Nephron (organoid): ENCODE results near the gene KLHDC8A.
A peak's percentile ranks its signal among the peaks of the same experiment; 100 is the strongest.

Source experiments
- H3K27ac Mint-ChIP-seq, 3 experiments: 2 replicates each; pipeline ENCODE4 v1.8.0; 2020; ENCODE audit warnings: mixed read lengths in 3 of 3, mild to moderate bottlenecking in 2 of 3, moderate library complexity in 1 of 3
- H3K27me3 Mint-ChIP-seq: 2 replicates; pipeline ENCODE4 v1.8.0; 2021; ENCODE audit warnings: low read depth, mild to moderate bottlenecking, moderate library complexity, mixed read lengths
- H3K36me3 Mint-ChIP-seq: 2 replicates; pipeline ENCODE4 v1.8.0; 2020; ENCODE audit warnings: low read depth, mixed read lengths
- H3K4me1 Mint-ChIP-seq: 2 replicates; pipeline ENCODE4 v1.8.0; 2020; ENCODE audit warnings: mixed read lengths
- H3K4me3 Mint-ChIP-seq, 3 experiments: 2 replicates each; pipeline ENCODE4 v1.8.0; 2020; ENCODE audit warnings: mild to moderate bottlenecking in 3 of 3, mixed read lengths in 3 of 3, moderate library complexity in 2 of 3
- H3K9me3 Mint-ChIP-seq: 2 replicates; pipeline ENCODE4 v1.8.0; 2020; ENCODE audit warnings: mixed read lengths
- CTCF ChIP-seq, 3 experiments: fragments of 200-600 bp; sonication (generic); IDR thresholded peaks; one replicate each; pipeline ENCODE4 v1.5.0; 2021; ENCODE audit warnings: antibody characterized with exemption in 3 of 3; ENCODE audit not compliant: unreplicated experiment in 3 of 3

Gene KLHDC8A

GRCh38 chr1:205358579-205358978 is 1.9 kb upstream of the KLHDC8A start:
- TF ChIP-seq CTCF (IDR thresholded peaks at IDR 0.05; ENCODE audit: unreplicated experiment in 3 of 3): no peak
- H3K27ac Mint-ChIP-seq: peak overlapping the region in 2 of 3 experiments; percentile 21 to 77
- peaks cover 75% of the 10 kb centered on the region for H3K4me1 Mint-ChIP-seq
- H3K36me3 Mint-ChIP-seq: no peaks in the 10 kb centered on the region
- H3K9me3 Mint-ChIP-seq: no peaks in the 10 kb centered on the region
- no peaks in the 10 kb centered on the region for H3K27me3 Mint-ChIP-seq
- no peak overlapping the region for H3K4me3 Mint-ChIP-seq

GRCh38 chr1:205357567-205357966 is 845 bp upstream of the KLHDC8A start:
- Mint-ChIP-seq H3K4me3 (peak overlapping the region in 1 of 3 experiments; percentile 72), H3K36me3 (no peaks in the 10 kb centered on the region), H3K27me3 (no peaks in the 10 kb centered on the region), H3K9me3 (no peaks in the 10 kb centered on the region), H3K4me1 (peaks cover 77% of the 10 kb centered on the region), H3K27ac (peak overlapping the region; percentile 71 to 95 (median 72))
- no peak for TF ChIP-seq CTCF (IDR thresholded peaks at IDR 0.05; ENCODE audit: unreplicated experiment in 3 of 3)

- H3K4me3 Mint-ChIP-seq: peak overlapping the region in 1 of 3 experiments; percentile 76
- peaks cover 4% of the 10 kb centered on the region for H3K27me3 Mint-ChIP-seq
- peak overlapping the region in 2 of 3 experiments; percentile 48 to 95 for H3K27ac Mint-ChIP-seq
- no peak for TF ChIP-seq CTCF (IDR thresholded peaks at IDR 0.05; ENCODE audit: unreplicated experiment in 3 of 3)
- H3K4me1 Mint-ChIP-seq: peaks cover 75% of the 10 kb centered on the region
- H3K36me3 Mint-ChIP-seq: no peaks in the 10 kb centered on the region
- H3K9me3 Mint-ChIP-seq: no peaks in the 10 kb centered on the region
Measured at GRCh38 chr1:205355075-205355453, 1.7 kb downstream of the KLHDC8A start.

GRCh38 chr1:205354259-205355074 is 2.3 kb downstream of the KLHDC8A start:
- H3K27me3 Mint-ChIP-seq: peaks cover 4% of the 10 kb centered on the region
- no peaks in the 10 kb centered on the region for H3K9me3 Mint-ChIP-seq
- H3K36me3 Mint-ChIP-seq: no peaks in the 10 kb centered on the region
- peak overlapping the region in 2 of 3 experiments; percentile 90 to 95 for H3K27ac Mint-ChIP-seq
- H3K4me3 Mint-ChIP-seq: peak overlapping the region in 2 of 3 experiments; percentile 74 to 75
- peaks cover 74% of the 10 kb centered on the region for H3K4me1 Mint-ChIP-seq
- peak; percentile 83 to 90 (median 84) for TF ChIP-seq CTCF (IDR thresholded peaks at IDR 0.05; ENCODE audit: unreplicated experiment in 3 of 3)

- H3K27ac Mint-ChIP-seq: peak overlapping the region in 2 of 3 experiments; percentile 49 to 62
- no peaks in the 10 kb centered on the region for H3K9me3 Mint-ChIP-seq
- TF ChIP-seq CTCF (IDR thresholded peaks at IDR 0.05; ENCODE audit: unreplicated experiment in 3 of 3): no peak
- H3K4me1 Mint-ChIP-seq: peaks cover 78% of the 10 kb centered on the region
- H3K36me3 Mint-ChIP-seq: no peaks in the 10 kb centered on the region
- H3K4me3 Mint-ChIP-seq: peak overlapping the region in 2 of 3 experiments; percentile 32 to 66
- H3K27me3 Mint-ChIP-seq: peaks cover 4% of the 10 kb centered on the region
Measured at GRCh38 chr1:205353612-205354011, 3.1 kb downstream of the KLHDC8A start.
